Stimulated activated CD4-positive, alpha-beta T cell treated with anti-CD3 and anti-CD28 coated beads, Interleukin-1b, Interleukin-23, amount 100 ng/mL, for 24 hours (primary cell): ENCODE measurements around the gene AHSP.
"Not testable (repeated sequence)": the region's sequence is repeated elsewhere in the genome, so short reads cannot be mapped to it uniquely, and the experiment has no call there.

Experiments used
- DNase-seq, 4 experiments: peaks; one replicate each; pipeline ENCODE4 v3.0.0-alpha.2; 2020; ENCODE audit warnings: low read depth in 4 of 4, low spot score in 1 of 4

Gene AHSP

DNA sequence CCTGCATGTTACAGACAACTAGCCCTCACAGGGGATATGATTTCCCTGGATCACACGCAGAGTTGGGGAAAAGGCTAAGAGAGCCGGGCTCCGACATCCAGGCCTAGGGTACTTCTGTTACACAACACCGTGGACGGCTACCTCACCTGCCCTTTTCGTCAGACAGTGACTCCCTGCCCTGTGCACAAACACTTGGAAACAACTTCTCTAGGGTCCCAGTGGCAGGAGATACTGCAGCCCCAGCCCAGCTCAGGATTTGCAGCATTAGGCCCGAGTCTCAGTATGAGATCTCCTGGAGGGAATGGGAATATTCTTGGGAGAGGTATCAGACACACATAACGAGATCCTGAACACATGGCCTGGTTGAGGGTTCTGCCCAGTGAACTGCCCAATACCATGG, 27.8 kb upstream of the AHSP start:
- DNase-seq: no peak

DNA sequence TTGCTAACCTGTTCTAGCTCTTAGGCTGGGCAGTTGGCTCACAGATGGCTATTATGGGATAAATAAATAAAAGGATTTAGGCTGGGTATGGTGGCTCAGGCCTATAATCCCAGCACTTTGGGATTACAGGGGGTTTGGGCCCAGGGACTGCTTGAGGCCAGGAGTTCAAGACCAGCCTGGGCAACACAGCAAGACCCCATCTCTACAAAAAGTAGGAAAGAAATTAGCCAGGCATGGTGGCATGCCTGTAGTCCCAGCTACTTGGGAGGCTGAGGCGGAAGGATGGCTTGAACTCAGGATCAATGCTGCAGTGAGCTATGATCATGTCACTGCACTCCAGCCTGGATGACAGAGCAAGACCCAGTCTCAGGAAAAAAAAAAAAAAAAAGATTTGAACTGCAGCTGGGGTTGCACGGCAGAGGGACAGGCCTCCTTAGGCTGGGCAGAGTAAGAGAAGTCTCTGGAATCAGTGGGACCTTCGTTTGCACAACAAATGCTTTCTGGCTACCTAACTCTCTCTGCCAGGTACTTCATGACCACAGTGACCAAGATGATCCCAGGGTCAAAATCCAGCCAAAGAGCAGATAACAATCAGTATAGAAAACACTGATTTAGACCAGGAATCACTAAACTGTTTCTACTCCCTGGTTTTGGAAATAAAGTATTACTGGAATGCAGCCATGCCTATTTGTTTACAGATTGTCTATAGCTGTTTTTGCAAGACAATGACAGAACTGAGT, 26.3 kb upstream of the AHSP start:
- DNase-seq: no peak

DNA sequence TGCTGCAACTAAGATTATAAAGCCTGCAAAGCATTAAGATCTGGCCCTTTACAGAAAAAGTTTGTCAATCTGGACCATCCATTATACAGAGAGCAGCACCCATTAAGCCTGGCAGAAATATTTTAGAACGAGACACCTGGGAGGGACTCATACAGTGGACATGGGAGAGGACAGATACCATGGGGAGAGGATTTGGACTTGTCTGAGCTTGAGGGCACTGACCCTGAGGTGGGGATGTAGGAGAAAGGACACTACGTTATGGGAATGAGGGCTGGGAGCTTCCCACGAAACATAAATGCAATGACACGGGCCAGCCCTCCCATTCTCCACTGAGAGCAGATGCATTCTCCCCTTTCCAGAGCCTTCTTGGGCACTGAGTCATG, 25.7 kb upstream of the AHSP start:
- DNase-seq: no peak

DNA sequence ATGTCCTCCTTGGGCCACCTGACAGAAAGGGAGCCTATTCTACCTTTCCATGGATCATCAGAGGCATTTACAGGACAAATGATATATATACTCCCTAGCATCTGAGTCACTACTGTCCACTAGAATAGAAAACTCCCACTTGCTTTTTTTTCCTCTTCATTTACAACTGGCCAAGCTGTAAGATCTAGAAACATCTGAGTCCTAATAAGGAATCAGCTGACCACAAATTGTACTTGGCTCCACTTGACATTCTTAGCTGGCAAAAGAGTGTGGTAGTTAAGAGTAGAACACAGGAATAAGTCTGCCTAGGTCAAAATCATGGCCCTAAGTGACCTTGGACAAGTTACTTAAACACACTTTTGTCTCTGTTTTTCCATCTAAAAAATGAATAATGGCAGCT, 24.7 kb upstream of the AHSP start:
- DNase-seq: no peak

DNA sequence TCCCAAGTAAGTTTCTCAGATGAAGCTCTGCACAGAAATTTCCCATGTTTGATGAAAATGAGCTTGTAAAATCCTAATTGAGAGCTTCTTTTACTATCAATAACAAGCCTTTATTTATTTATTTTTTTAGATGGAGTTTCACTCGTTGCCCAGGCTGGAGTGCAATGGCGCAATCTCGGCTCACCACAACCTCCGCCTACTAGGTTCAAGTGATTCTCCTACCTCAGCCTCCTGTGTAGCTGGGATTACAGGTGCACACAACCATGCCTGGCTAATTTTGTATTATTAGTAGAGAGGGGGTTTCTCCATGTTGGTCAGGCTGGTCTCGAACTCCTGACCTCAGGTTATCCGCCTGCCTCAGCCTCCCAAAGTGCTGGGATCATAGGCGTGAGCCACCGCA, 24.1 kb upstream of the AHSP start:
- DNase-seq: not testable (repeated sequence)

DNA sequence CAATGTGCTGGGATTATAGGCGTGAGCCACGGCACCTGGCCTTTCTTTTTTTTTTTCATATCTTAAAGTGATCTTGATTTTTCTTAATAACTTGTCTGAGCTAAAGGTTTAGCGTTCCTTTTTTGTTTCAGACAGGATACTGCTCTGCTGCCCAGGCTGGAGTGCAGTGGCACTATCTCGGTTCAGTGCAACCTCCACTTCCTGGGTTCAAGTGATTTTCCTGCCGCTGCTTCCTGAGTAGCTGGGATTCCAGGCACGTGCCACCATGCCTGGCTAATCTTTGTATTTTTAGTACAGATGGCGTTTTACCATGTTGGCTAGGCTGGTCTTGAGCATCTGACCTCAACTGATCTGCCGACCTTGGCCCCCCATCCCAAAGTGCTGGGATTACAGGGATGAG, 23.5 kb upstream of the AHSP start:
- no peak for DNase-seq

DNA sequence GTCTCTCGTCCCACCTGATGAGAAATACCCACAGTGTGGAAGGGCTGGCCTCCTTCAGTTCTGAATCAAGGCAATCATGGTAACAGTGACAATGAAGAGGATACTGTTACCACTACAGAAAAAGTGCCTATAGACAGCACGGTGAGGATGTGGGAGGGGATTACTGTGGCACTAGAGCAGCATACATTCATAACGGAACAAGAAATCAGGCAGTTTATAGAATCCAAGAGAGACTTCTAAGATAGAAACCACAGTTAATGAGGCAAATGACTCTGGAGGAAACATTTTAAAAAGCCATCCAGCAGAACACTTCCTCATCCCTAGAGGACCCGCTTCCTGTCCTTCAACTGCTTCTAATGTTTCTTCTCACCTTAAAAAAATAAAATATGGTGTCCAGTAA, 22.2 kb upstream of the AHSP start:
- no peak for DNase-seq

DNA sequence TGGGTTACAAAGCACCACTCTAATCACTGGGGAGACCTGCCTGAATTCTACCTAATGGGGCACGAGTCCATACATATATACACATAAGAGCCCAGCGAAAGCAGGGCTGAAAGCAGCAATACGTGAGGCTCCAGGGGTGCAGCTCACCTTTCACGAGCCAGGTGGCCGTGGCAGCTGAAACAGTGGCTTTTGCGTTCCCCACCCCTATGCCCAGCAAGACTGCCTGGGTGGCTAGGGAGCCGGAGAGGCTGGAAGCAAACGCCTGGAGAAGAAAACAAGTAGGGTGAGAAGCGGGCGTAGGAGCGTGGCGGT, 20.1 kb upstream of the AHSP start:
- DNase-seq: no peak

DNA sequence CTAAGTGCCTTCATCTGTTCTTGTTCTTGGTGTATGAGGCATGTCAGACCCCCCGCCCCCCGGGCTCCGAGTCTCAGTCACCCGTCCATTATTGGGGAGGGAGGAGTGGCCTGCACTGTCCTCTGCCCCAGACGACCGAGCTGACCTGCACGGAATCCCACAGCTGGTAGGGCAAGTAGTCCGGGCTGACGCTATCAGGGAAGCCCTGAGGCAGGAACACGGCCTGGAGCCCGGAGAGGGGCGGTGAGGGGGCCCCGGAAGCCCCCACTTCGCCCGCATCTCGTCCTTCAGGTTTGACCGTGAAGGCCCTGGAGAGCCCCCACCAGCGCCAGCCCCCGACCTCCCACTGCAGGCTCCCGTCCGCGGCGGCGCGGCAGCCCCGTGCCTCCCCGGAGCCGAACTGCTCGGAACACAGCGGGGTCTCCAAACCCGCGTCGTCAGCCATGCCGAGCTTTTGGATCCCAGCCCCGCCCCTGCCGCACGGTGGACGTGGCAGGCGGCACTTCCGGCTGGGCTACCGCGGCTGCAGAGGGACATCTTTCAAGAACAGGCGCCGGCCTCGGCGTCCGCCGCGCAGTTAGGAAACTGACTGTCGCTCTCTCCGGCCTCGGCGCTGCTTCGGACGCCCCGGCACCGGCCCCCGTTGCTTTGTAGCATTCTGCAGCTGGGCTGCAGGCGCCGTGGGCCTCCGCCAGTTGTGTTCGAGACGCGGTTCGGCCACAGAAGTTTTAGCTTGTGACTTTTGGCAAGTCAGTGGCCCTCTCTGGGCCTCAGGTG, 19.6 kb upstream of the AHSP start, which contains the start of gene RUSF1:
TSS of gene RUSF1 (minus strand) at position 463 of the 777 bp plus-strand sequence. CDS start at position 445, 18 bp downstream.
- peak; percentile 58 to 87 (median 74) for DNase-seq

DNA sequence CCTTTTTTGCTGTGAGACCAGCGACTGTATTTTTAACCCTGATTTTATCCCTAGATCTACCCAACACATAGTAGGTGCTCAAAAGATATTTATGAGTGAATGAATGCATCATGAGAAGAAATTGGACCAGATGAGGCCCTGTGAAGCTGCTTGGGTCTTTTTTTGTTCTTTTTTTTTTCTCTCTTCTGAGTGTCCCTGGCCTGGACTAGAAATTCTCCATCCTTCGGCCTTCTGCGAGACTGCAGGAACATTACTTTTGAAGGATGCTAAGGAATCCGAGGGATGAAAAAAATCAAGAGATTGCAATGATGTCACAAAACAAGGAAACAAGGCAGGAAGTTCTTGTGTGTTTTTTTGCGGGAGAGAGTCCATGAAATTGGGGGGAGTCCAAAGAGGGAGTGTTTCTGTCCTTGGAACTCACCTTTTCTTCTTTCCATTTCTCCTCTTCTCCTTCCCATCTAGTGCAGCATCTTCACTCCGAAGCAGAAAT, 18.9 kb upstream of the AHSP start:
- DNase-seq: no peak

DNA sequence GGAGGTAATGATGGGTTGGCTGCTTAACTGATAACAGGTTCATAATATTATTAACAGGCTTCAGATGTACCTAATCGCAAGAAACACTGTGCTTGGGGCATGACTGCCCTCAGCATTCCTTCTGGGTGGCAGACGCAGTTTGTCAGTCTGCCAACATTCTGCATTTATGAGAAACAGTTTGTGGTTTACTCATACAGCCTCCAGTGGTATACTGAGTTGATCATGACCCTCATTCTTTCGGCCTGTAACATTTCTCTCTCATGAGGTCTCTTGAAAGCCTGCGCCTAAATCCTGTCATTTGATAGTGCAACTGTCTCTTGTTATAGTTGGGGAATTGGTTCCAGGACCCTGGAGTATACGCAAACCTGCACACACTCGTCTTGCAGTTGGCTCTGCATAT, 14.6 kb upstream of the AHSP start:
- DNase-seq: no peak

DNA sequence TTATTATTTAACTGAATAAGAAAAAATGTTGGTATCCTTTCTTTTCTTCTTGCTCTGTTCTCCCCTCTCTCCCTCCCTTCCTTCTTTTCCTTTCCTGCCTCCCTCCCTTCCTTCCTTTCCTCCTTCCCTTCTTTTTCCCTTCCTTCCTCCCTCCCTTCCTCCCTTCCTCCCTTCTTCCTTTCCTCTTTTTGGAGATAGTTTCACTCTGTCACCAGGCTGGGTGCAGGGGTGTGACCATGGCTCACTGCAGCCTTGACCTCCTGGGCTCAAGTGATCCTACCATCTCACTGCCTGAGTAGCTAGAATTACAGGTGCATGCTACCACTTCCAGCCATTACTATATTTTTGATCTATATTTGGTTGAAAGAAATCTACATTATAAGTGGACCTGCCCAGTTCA, 13.8 kb upstream of the AHSP start:
- DNase-seq: no peak

DNA sequence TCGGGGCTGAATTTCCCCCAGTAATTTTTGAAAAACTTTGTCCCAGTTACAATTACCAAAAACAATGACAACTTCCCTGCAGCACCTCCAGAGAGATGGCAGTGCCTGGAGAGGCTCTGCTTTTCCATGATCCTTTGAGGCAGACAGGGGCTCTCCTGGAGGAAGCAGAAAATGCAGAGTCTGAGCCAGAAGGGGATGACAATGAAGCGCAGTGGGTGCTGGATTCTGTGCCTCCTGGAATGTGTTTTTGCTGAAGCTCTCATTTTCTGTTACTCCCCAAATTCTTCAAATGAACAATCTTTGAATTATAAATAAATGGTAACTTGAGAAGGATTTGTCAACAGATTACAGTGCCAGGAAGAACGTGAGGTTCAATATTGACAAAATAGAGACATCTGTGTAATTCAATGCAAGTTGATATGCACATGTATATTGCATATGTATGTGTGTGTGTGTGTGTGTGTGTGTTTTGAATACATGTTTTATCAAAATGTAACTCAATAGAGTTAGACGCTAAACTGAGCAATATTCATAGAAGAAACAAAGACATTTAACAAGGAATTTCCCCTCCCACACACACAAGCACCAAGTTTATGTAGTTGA, 9.8 kb upstream of the AHSP start:
- DNase-seq: no peak

DNA sequence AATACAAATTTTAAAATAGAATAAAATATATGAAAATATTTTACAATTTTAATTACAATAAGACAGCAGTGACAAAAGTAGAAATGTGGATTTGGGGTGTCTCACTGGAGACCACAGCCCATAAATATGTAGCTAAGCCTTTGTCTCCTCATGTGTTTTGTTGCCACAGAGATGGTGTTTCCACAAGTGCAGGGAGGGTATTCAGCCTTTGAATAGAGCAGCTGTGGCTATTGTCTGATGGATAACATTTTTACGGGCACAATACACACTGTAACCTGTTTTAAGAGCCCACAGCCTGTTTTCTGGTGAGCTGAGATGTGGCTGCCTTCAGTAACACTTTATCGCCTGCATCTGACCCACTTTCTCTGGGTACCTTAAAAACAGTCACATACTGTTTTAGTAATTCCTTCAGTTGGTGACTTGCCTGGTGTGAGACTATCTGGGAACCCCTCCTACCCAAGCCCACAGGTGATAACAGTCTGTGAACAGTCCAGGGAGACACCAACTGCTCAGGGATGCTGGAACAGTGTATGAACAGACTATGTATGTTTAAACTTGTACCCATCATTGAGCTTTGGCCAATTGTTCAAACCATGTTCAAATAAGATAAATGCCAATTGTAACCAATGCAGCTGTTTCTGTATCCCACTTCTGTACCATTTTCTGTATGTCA, 7.8 kb upstream of the AHSP start:
- no peak for DNase-seq

DNA sequence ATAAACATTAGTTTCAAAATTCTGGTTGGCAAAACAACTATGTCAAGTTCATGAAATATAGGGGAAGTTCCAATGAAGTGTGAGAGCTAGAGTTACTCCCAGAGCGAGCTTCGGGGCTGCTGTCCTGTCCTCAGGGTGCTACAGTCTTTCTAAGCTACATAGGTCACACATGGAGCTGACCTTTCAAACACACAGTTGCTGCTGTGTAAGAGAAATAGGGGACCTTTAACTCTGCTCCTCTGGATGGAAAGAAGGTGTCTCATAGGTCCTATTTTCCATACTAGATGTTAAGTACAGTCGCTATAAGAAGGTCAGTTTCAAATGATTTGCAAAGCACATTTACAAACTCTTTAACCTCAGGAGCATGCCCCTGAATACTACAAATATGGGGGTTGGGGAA, 6.3 kb upstream of the AHSP start:
- no peak for DNase-seq

DNA sequence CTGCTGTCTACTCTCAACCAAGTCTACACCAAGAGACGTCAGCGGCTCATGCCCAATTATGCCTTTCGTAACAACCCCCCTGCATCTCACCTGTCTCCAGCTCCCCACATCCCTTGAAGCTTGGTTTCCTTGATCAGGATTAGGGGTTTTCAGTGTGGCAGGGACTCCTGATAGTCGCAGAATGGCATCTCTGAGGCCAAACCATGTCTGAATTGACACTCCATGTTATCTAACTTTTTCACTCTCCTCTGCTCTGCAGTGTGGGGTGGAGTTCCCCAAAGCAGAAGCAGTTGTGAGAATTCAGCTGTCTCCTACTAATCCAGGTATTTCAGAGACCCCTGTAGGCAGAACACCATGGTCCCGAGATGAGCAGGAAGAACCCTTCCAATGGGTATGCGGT, 5.6 kb upstream of the AHSP start:
- no peak for DNase-seq

DNA sequence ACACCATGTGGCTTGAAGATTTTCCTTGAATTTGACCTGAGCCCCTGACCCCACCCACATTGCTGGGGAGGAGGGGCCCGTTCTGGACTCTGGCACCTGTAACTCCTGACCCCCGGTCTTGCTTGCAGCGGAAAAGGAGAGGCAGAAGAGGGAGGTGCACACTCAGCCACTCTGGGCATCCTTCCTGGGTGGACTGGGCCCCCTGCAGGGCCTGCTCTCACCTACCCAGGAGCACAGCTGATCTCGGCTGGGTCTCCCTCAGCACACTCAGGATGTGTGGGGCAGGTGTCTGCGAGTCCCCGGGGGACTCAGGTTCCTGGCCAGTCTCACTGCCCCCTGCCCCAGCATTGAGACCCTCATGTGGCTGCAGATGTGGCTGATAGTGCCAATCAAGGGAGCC, 3.9 kb upstream of the AHSP start:
- not testable (repeated sequence) for DNase-seq

DNA sequence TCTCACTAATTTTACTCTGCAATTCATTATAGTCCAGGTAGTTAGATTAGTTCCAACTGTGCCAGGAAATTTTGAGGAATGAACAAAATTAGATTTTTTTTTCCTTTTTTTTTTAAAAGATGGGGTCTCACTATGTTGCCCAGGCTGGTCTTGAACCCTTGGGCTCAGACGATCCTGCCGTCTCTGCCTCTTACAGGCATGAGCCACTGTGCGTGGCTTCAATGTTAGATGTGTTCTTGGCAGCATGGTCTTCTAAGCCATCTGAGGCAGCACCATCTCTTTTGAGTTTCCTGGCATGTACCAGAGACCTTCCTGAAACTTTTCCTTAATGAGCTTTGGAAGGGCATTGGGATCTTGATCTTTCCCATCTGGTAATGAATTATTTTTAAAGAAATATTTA, 2.6 kb upstream of the AHSP start:
- DNase-seq: no peak

DNA sequence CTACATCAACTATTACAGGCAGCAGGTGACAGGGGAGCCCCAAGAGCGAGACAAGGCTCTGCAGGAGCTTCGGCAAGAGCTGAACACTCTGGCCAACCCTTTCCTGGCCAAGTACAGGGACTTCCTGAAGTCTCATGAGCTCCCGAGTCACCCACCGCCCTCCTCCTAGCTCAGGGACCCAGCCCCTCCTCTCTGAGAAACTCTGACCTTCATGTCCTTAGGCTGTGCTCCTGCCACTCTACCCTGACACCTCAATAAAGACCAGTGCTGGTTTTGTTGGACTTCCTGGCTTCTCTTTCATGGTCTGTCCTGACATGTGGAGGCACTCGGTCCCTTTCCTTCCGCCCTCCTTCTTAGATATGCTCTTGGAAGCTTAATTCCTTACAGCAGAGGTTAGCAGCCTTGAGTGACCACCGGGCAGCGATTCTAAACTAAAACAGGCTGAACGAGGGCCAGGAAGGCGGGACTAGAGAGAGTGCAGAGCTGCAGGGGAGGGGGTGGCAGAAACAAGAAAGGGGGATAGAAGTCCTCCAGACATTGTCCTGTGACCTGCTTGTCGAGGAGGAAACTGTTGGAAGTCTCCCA, 915 bp downstream of the AHSP start:
- no peak for DNase-seq

DNA sequence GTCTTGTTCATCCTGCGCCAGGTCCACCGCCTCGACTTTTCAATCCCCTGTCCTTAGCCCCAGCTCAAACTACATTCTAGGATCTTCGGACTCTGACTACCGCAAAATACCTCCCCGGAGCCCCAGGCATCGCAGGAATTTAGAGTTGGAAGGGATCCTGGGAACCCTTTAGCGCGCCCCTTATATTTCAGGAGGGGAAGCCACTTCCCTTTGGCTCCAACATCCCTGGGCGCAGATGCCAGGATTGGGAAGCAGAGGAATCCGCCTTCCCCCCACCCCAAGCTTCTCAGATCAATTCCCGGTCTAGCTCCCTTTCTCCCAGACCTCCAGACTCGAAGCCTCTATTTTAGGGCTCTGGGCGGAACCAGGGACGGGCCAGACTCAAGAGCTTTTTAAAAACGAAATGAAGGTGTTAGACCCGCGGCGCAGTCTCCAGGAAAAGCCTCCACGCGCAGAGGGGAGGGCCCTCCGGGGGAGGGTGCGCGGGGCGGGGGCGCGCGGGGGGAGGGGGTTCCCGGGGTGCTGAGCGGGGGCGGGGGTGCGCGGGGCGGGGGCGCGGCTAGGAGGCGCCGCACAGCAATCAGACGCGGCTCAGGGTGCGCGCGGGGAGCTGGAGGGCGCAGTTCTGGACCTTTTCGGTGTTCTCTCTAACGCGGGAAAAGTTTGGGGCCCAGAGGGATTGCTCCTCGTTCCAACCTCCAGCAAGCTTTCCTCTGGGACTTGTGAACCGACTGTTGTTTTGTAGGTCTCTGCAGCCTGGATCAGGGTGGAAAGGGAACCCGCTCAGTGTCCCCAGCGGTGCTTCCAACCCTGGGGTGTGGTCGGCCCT, 1.6 kb downstream of the AHSP start:
- no peak for DNase-seq

DNA sequence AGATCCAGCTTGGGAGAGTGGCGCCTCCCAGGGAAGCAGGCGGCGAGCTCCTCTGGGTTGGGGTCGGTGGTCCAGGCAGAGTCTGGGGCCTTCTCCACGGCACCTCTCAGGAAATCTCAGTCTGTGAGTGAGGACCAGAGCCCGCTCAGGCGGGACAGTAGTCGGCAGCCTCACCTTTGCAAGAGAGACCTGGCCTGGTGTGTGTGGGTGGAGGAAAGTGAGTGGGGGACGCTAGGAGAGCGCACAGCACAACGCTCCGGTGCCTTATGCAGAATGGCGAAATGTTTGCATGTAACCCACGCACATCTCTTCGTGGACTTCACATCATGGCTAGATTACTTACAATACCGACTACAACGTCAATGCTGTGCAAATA, 2.2 kb downstream of the AHSP start:
- DNase-seq: no peak
